Muscle layer of colon (tissue), 2 donors: ENCODE results near the gene ANAPC2.
"Not testable (repeated sequence)": the region's sequence is repeated elsewhere in the genome, so short reads cannot be mapped to it uniquely, and the experiment has no call there.

Source experiments
- H3K27ac ChIP-seq: one replicate; pipeline ENCODE4 v1.7.0; 2013; ENCODE audit warnings: low read depth, mild to moderate bottlenecking, low read length, moderate library complexity
- H3K27me3 ChIP-seq, 2 donors: one replicate each; pipeline ENCODE4 v1.7.0; 2013; ENCODE audit warnings: low read length in 2 of 2, mild to moderate bottlenecking in 2 of 2; ENCODE audit not compliant: insufficient read depth in 2 of 2, control insufficient read depth in 1 of 2
- H3K36me3 ChIP-seq: one replicate; pipeline ENCODE4 v1.7.0; 2013; ENCODE audit warnings: mild to moderate bottlenecking, low read length; ENCODE audit not compliant: insufficient read depth
- H3K4me1 ChIP-seq: one replicate; pipeline ENCODE4 v1.7.0; 2013; ENCODE audit warnings: mild to moderate bottlenecking, low read length; ENCODE audit not compliant: insufficient read depth
- H3K4me3 ChIP-seq, 2 donors: one replicate each; pipeline ENCODE4 v1.7.0; 2013; ENCODE audit warnings: low read length in 2 of 2, low read depth in 1 of 2, mild to moderate bottlenecking in 1 of 2, moderate library complexity in 1 of 2
- H3K9ac ChIP-seq: one replicate; pipeline ENCODE4 v1.7.0; 2013; ENCODE audit warnings: low read length
- H3K9me3 ChIP-seq: one replicate; pipeline ENCODE4 v1.7.0; 2013; ENCODE audit warnings: mild to moderate bottlenecking, low read length
- donor health status: abdominal sarcoma.
- donor health status: Adenocarcinoma of cecum.

The ANAPC2 gene

GRCh38 chr9:137138722-137139467, 49.5 kb downstream of the ANAPC2 start, which contains the start of gene GRIN1:
GRIN1 (plus strand) TSS chr9:137139154; CDS start chr9:137139487, 333 bp downstream.
- Histone ChIP-seq H3K9me3 (no peaks in the 10 kb centered on the region), H3K4me3 (no peak within 1 kb of the TSS), H3K36me3 (no peaks in the 10 kb centered on the region), H3K9ac (no peak within 1 kb of the TSS), H3K27me3 (peaks cover 22 to 74% of the 10 kb centered on the region in 2 donors), H3K4me1 (no peaks in the 10 kb centered on the region), H3K27ac (no peak within 1 kb of the TSS)

- no peak overlapping the region for H3K9ac ChIP-seq
- no peak overlapping the region for H3K27ac ChIP-seq
- H3K4me1 ChIP-seq, result no peaks in the 10 kb centered on the region
- no peaks in the 10 kb centered on the region for H3K36me3 ChIP-seq
- no peaks in the 10 kb centered on the region for H3K9me3 ChIP-seq
- no peak overlapping the region for H3K4me3 ChIP-seq
- peaks cover 22 to 68% of the 10 kb centered on the region in 2 donors for H3K27me3 ChIP-seq
Observed at GRCh38 chr9:137138058-137138721, 50.2 kb downstream of the ANAPC2 start.

- Histone ChIP-seq H3K4me3 (no peak overlapping the region), H3K9ac (no peak overlapping the region), H3K4me1 (no peaks in the 10 kb centered on the region), H3K9me3 (no peaks in the 10 kb centered on the region), H3K27ac (no peak overlapping the region), H3K36me3 (no peaks in the 10 kb centered on the region), H3K27me3 (peaks cover 22 to 57% of the 10 kb centered on the region in 2 donors)
Observed at GRCh38 chr9:137136881-137137607, 51.3 kb downstream of the ANAPC2 start.

- H3K27ac ChIP-seq, result no peak overlapping the region
- no peaks in the 10 kb centered on the region for H3K36me3 ChIP-seq
- no peak overlapping the region for H3K4me3 ChIP-seq
- H3K9me3 ChIP-seq, result no peaks in the 10 kb centered on the region
- H3K9ac ChIP-seq, result no peak overlapping the region
- no peaks in the 10 kb centered on the region for H3K4me1 ChIP-seq
- peaks cover 22 to 50% of the 10 kb centered on the region in 2 donors for H3K27me3 ChIP-seq
Observed at GRCh38 chr9:137136261-137136880, 52.0 kb downstream of the ANAPC2 start.

GRCh38 chr9:137135154-137135553, 53.2 kb downstream of the ANAPC2 start:
- H3K9ac ChIP-seq, H3K4me3 ChIP-seq, H3K27ac ChIP-seq, H3K36me3 ChIP-seq, H3K4me1 ChIP-seq, H3K9me3 ChIP-seq: not testable (repeated sequence)
- peaks cover 15 to 50% of the 10 kb centered on the region in 2 donors for H3K27me3 ChIP-seq

GRCh38 chr9:137134191-137134590, 54.2 kb downstream of the ANAPC2 start:
- Histone ChIP-seq H3K27me3 (peaks cover 8 to 42% of the 10 kb centered on the region in 2 donors), H3K36me3 (no peaks in the 10 kb centered on the region), H3K4me1 (no peaks in the 10 kb centered on the region), H3K4me3 (no peak overlapping the region), H3K9ac (no peak overlapping the region), H3K27ac (no peak overlapping the region), H3K9me3 (no peaks in the 10 kb centered on the region)

- H3K9me3 ChIP-seq, result no peaks in the 10 kb centered on the region
- no peak overlapping the region for H3K27ac ChIP-seq
- no peak overlapping the region for H3K9ac ChIP-seq
- peak overlapping the region; percentile 63 to 79 for H3K4me3 ChIP-seq
- peaks cover 9% of the 10 kb centered on the region for H3K4me1 ChIP-seq
- H3K27me3 ChIP-seq, result peaks cover 0 to 13% of the 10 kb centered on the region in 2 donors
- H3K36me3 ChIP-seq, result no peaks in the 10 kb centered on the region
Observed at GRCh38 chr9:137130176-137130755, 58.1 kb downstream of the ANAPC2 start.

- Histone ChIP-seq H3K9ac (no peak overlapping the region), H3K4me1 (peaks cover 9% of the 10 kb centered on the region), H3K4me3 (peak overlapping the region; percentile 63 to 79), H3K27me3 (peaks cover 0 to 13% of the 10 kb centered on the region in 2 donors), H3K36me3 (no peaks in the 10 kb centered on the region), H3K27ac (peak overlapping the region; percentile 66), H3K9me3 (no peaks in the 10 kb centered on the region)
Observed at GRCh38 chr9:137129456-137130175, 58.7 kb downstream of the ANAPC2 start.

GRCh38 chr9:137128862-137129455, 59.4 kb downstream of the ANAPC2 start:
- peak overlapping the region; percentile 66 for H3K27ac ChIP-seq
- H3K9ac ChIP-seq, result no peak overlapping the region

GRCh38 chr9:137128158-137128861, 60.0 kb downstream of the ANAPC2 start:
- H3K4me3 ChIP-seq, result peak overlapping the region in 1 of 2 donors; percentile 63
- peaks cover 9% of the 10 kb centered on the region for H3K4me1 ChIP-seq
- H3K36me3 ChIP-seq, result no peaks in the 10 kb centered on the region
- H3K27me3 ChIP-seq, result peaks cover 0 to 13% of the 10 kb centered on the region in 2 donors
- H3K27ac ChIP-seq, result no peak overlapping the region
- no peaks in the 10 kb centered on the region for H3K9me3 ChIP-seq
- no peak overlapping the region for H3K9ac ChIP-seq

More at GRCh38 chr9:137128862-137129455, 59.4 kb downstream of the ANAPC2 start:
- peaks cover 9% of the 10 kb centered on the region for H3K4me1 ChIP-seq
- peaks cover 0 to 13% of the 10 kb centered on the region in 2 donors for H3K27me3 ChIP-seq
- H3K36me3 ChIP-seq, result no peaks in the 10 kb centered on the region
- no peaks in the 10 kb centered on the region for H3K9me3 ChIP-seq
- H3K4me3 ChIP-seq, result peak overlapping the region; percentile 63 to 79
